Keratinocyte (primary cell): Measurements from ENCODE around the gene DGKQ. TPM values are rescaled to one million over a fixed set of nuclear protein-coding genes. Genes with fewer than 3 reads are reported as not detected.

ENCODE experiments used
- DNase-seq: peaks from one replicate; pipeline ENCODE4 v3.0.0-alpha.2; 2011; ENCODE audit warnings: low read depth, missing footprints, low spot score
- FAIRE-seq: peaks from 2 replicates; lab custom pipeline; 2011; peaks lifted over from hg19 to GRCh38; lab: Jason Lieb, UNC
- H2AFZ ChIP-seq: 2 replicates; pipeline ENCODE4 v1.6.0; 2012; ENCODE audit warnings: low read length, control low read depth, inconsistent platforms; ENCODE audit not compliant: control insufficient read depth
- H3K27ac ChIP-seq: 2 replicates; pipeline ENCODE4 v1.5.1; 2011; ENCODE audit warnings: low read length; ENCODE audit not compliant: control insufficient read depth, insufficient read depth
- H3K27me3 ChIP-seq: 3 replicates; pipeline ENCODE4 v1.6.0; 2011; ENCODE audit warnings: low read length; ENCODE audit not compliant: control insufficient read depth, insufficient read depth; ENCODE audit errors: extremely low read depth
- H3K36me3 ChIP-seq, 2 experiments: 2 replicates in 1 of 2; 3 replicates in 1 of 2; pipeline ENCODE4 v1.5.1; 2011; ENCODE audit warnings: low read length in 2 of 2, mild to moderate bottlenecking in 1 of 2; ENCODE audit not compliant: control insufficient read depth in 2 of 2, insufficient read depth in 2 of 2; ENCODE audit errors: extremely low read depth in 1 of 2
- H3K4me1 ChIP-seq: 3 replicates; pipeline ENCODE4 v1.5.1; 2011; ENCODE audit warnings: low read length; ENCODE audit not compliant: control insufficient read depth, insufficient read depth; ENCODE audit errors: extremely low read depth
- H3K4me2 ChIP-seq: 3 replicates; pipeline ENCODE4 v1.6.0; 2011; ENCODE audit warnings: low read depth, low read length; ENCODE audit not compliant: control insufficient read depth, insufficient read depth; ENCODE audit errors: extremely low read depth
- H3K4me3 ChIP-seq, 3 experiments: fragments of 200-600 bp in 1 of 3; sonication (generic) in 1 of 3; 2 replicates in 2 of 3; 3 replicates in 1 of 3; pipeline ENCODE4 v1.5.1; 2011 to 2016; ENCODE audit warnings: low read length in 3 of 3, mild to moderate bottlenecking in 3 of 3, control low read depth in 2 of 3, inconsistent platforms in 1 of 3, low read depth in 1 of 3, mixed read lengths in 1 of 3, mixed run types in 1 of 3, moderate library complexity in 1 of 3; ENCODE audit not compliant: control insufficient read depth in 2 of 3, insufficient read depth in 2 of 3; ENCODE audit errors: extremely low read depth in 1 of 3
- H3K79me2 ChIP-seq: 2 replicates; pipeline ENCODE4 v1.6.0; 2012; ENCODE audit warnings: low read length; ENCODE audit not compliant: control insufficient read depth, insufficient read depth
- H3K9ac ChIP-seq: 3 replicates; pipeline ENCODE4 v1.6.0; 2011; ENCODE audit warnings: low read length; ENCODE audit not compliant: control insufficient read depth, insufficient read depth; ENCODE audit errors: extremely low read depth
- H3K9me1 ChIP-seq: 3 replicates; pipeline ENCODE4 v1.6.0; 2011; ENCODE audit warnings: low read length; ENCODE audit not compliant: control insufficient read depth, insufficient read depth; ENCODE audit errors: extremely low read depth
- H3K9me3 ChIP-seq: 2 replicates; pipeline ENCODE4 v1.5.1; 2012; ENCODE audit warnings: low read depth, low read length; ENCODE audit not compliant: control insufficient read depth
- H4K20me1 ChIP-seq: 3 replicates; pipeline ENCODE4 v1.6.0; 2011; ENCODE audit warnings: low read length; ENCODE audit not compliant: control insufficient read depth, insufficient read depth; ENCODE audit errors: extremely low read depth
- EZH2 ChIP-seq: IDR thresholded peaks from one replicate; pipeline ENCODE4 v1.6.1; 2012; ENCODE audit warnings: inconsistent platforms, mild to moderate bottlenecking, low read length, moderate library complexity
- dilution Hi-C: fragments of 300-500 bp; cut with MboI; formaldehyde crosslinking; loops from one replicate; pipeline ENCODE4 v1.7.0; 2020; ENCODE audit warnings: low sequenced_read_pairs; ENCODE audit not compliant: extremely low pct_ligation_motif_present
- polyA plus RNA-seq, 5 experiments: library from polyadenylated mRNA; depleted of rRNA in 3 of 5; stranded (reverse) in 3 of 5; stranded (forward) in 1 of 5; unstranded in 1 of 5; fragments of >200 nt; gene quantifications; 1 replicate in 1 of 5; 2 replicates in 3 of 5; 3 replicates in 1 of 5; pipeline versions ENCODE4 v1.2.1 to v1.2.3, GENCODE V29; 2011 to 2012; ENCODE audit warnings: missing spikeins in 2 of 5, low read depth in 1 of 5, low replicate concordance in 1 of 5
- TF ChIP-seq, protein P1 (sequence below), 3 experiments: IDR thresholded peaks in 1 of 3; conservative IDR thresholded peaks in 1 of 3; optimal IDR thresholded peaks in 1 of 3; 2 replicates in 2 of 3; 3 replicates in 1 of 3; pipeline versions ENCODE3 to v1.5.1; 2011; ENCODE audit warnings: low read length in 3 of 3, mild to moderate bottlenecking in 3 of 3, moderate library complexity in 2 of 3, control low read depth in 1 of 3, inconsistent platforms in 1 of 3; ENCODE audit not compliant: insufficient read depth in 2 of 3; ENCODE audit errors: extremely low read depth in 1 of 3

DGKQ gene
- polyA plus RNA-seq, 1 donor (not counting 4 experiments of a cell fraction or from before 2014, with no cell fraction given) = 5.3 TPM

DNA sequence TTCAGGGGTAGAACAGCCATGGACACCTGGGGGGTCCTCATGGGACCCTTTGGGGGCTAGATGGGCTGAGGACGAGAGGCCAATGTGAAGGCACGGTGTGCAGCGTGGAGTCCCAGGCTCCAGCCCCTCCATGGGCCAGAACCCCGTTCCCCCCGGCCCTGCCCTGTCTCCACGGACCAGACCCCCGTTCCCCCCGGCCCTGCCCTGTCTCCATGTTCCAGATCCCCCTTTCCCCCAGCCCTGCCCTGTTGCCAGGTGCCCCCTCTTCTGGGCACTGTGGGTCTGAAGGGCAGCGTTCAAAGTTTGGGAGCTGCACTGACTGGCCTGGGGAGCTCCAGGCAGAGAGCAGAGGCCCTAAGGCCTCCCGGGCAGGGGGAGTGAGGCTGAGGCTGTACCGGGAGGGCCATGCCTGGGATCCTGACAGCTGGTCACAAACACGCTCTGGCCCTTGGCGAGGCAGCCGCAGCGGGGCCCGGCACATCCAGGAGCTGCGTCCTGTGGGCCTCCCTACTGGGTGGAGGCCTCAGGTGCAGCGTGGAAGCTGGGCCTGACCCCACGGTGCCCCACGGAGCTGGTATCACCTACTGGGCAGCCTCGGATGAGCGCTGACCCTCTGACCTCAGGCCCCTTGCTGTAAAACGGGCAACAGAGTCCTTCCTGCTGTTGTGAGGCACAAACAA lies 8.9 kb downstream of the DGKQ start:
- no peak overlapping the region for H3K27ac ChIP-seq
- peaks cover 7% of the 10 kb centered on the region for H3K4me1 ChIP-seq
- peaks cover 4 to 23% of the 10 kb centered on the region in 2 experiments for H3K36me3 ChIP-seq
- H2AFZ ChIP-seq = no peak overlapping the region
- dilution Hi-C loops = no loop called here
- no peak overlapping the region for H3K9ac ChIP-seq
- H3K79me2 ChIP-seq = no peaks in the 10 kb centered on the region
- H4K20me1 ChIP-seq = peaks cover 6% of the 10 kb centered on the region
- FAIRE-seq = no peak
- peaks cover 3% of the 10 kb centered on the region for H3K9me1 ChIP-seq
- no peaks in the 10 kb centered on the region for H3K9me3 ChIP-seq
- no peaks in the 10 kb centered on the region for H3K27me3 ChIP-seq
- TF ChIP-seq, protein P1, sequence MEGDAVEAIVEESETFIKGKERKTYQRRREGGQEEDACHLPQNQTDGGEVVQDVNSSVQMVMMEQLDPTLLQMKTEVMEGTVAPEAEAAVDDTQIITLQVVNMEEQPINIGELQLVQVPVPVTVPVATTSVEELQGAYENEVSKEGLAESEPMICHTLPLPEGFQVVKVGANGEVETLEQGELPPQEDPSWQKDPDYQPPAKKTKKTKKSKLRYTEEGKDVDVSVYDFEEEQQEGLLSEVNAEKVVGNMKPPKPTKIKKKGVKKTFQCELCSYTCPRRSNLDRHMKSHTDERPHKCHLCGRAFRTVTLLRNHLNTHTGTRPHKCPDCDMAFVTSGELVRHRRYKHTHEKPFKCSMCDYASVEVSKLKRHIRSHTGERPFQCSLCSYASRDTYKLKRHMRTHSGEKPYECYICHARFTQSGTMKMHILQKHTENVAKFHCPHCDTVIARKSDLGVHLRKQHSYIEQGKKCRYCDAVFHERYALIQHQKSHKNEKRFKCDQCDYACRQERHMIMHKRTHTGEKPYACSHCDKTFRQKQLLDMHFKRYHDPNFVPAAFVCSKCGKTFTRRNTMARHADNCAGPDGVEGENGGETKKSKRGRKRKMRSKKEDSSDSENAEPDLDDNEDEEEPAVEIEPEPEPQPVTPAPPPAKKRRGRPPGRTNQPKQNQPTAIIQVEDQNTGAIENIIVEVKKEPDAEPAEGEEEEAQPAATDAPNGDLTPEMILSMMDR (optimal IDR thresholded peaks at IDR 0.05 in 1 of 3, IDR thresholded peaks at IDR 0.05 in 1 of 3, conservative IDR thresholded peaks at IDR 0.05 in 1 of 3; ENCODE audit: extremely low read depth in 1 of 3, insufficient read depth in 2 of 3, low read length in 3 of 3) = no peak
- TF ChIP-seq EZH2 = no peak
- no peak for DNase-seq
- no peak overlapping the region for H3K4me2 ChIP-seq
- no peak overlapping the region for H3K4me3 ChIP-seq

GRCh38 chr4:963276-964225 lies 9.8 kb downstream of the DGKQ start:
- Histone ChIP-seq H3K4me1 (peaks cover 7% of the 10 kb centered on the region), H3K9me3 (no peaks in the 10 kb centered on the region), H3K27me3 (no peaks in the 10 kb centered on the region), H2AFZ (no peak overlapping the region), H4K20me1 (peaks cover 6% of the 10 kb centered on the region), H3K36me3 (peaks cover 4 to 22% of the 10 kb centered on the region in 2 experiments), H3K79me2 (no peaks in the 10 kb centered on the region), H3K9me1 (peaks cover 3% of the 10 kb centered on the region), H3K4me2 (no peak overlapping the region), H3K4me3 (no peak overlapping the region), H3K27ac (no peak overlapping the region), H3K9ac (no peak overlapping the region)
- DNase-seq (no peak), FAIRE-seq (no peak)
- TF ChIP-seq EZH2 = no peak
- TF ChIP-seq, protein P1 (optimal IDR thresholded peaks at IDR 0.05 in 1 of 3, IDR thresholded peaks at IDR 0.05 in 1 of 3, conservative IDR thresholded peaks at IDR 0.05 in 1 of 3; ENCODE audit: extremely low read depth in 1 of 3, insufficient read depth in 2 of 3, low read length in 3 of 3) = no peak
- dilution Hi-C loops = no loop called here
